HG03439 (cell line): ENCODE results near the gene ACKR2.

Experiments used
- ATAC-seq: cut with Tn5 transposase; IDR thresholded peaks from one replicate; pipeline ENCODE4 v1.9.1; 2021; ENCODE audit warnings: mild to moderate bottlenecking, moderate library complexity; ENCODE audit not compliant: unreplicated experiment

Gene ACKR2

DNA sequence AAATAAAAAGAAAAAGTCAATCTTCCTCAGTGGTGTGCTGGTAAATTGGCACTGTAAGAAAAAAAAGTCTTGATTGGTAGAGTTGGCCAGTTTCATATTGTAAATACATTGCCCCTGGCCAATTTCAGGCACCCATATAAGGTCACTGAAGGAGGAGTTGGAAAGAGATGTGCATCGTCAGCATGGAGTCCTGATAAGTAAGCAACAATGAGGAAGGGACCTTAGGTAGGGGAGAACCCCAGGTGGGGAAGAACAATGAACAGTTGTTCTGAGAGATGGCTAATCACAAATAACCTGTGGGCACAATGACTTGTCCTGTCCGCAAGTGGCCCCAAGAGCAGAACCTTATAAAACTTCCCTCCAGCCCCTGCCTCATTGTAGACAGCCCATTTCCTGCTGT lies 75.1 kb downstream of the ACKR2 start:
- no peak for ATAC-seq

GRCh38 chr3:42886294-42886822 lies 77.1 kb downstream of the ACKR2 start:
- no peak for ATAC-seq

GRCh38 chr3:42887084-42887483 lies 77.8 kb downstream of the ACKR2 start:
- ATAC-seq: no peak

GRCh38 chr3:42891042-42891441 lies 81.8 kb downstream of the ACKR2 start:
- ATAC-seq: no peak

DNA sequence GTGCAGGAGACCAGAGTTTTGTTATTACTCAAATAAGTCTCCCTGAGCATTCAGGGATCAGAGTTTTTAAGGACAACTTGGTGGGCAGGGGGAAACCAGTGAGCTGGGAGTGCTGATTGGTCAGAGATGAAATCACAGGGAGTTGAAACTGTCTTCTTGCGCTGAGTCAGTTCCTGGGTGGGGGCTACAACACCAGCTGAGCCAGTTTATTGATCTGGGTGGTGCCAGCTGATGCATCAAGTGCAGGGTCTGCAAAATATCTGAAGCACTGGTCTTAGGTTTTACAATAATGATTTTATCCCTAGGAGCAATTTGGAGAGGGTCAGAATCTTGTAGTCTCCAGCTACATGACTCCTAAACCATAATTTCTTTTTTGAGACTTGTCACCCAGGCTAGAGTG lies 82.9 kb downstream of the ACKR2 start:
- ATAC-seq: no peak

DNA sequence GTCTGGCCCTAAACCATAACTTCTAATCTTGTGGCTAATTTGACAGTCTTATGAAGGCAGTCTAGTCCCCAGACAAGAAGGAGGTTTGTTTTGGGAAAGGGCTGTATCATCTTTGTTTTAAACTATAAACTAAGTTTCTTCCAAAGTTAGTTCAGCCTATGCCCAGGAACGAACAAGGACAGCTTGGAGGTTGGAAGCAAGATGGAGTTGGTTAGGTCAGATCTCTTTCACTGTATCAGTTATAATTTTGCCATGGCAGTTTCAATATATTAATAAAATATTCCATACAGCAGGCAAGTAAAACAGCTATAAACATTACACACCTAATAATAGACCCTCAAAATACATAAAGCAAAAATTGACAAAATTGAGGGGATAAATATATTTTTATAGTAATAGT lies 83.6 kb downstream of the ACKR2 start:
- ATAC-seq: no peak

DNA sequence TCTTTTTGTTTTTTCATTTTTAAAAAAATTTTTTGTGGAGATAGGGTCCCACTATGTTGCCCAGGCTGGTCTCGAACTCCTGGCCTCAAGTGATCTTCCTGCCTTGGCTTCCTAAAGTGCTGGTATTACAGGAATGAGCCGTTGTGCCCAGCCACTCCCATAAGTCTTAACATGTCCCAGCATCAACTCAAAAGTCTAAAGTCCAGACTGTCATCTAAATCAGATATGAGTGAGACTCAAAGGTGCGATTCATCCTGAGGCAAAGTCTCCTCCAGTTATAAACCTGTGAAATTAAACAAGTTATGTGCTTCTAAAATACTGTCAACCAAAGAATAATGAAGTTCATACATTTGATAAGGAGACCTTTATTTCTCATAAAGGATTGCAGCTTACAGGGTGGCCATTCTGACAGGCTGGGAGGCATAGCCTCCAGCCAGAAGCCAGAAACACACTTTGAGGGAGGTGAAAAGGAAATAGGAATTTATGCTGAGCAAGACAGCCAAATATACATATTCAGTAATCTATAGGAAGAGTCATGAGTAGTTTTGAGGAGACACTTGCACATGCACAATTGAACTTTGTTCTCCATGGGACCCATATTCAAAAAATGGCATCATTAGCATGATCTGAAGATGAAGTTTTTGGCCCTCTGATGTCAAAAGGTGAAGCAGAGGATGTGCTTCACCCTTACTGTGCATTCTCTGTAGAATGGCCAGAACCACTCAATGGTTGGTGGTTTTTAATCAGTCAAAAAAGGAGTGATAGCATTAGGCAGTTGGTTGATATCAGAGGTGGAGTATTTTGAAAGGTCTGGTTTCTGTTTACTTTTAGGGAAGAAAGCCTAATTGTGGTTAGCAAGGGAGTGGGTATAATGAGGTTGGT lies 85.7 kb downstream of the ACKR2 start:
- no peak for ATAC-seq

DNA sequence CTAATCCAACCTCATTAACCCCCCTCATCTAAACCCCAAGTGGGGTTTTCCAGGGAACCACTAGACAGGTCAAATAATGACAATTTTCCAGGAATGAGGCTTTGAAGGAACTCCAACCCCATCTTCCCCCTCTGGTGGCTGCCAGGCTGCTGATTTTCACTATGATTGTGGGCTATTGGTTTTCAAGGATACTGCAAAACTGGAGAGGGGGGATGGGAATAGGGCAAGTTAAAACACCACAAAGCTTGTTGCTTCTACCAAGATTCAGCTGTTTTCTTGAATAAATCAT lies 86.3 kb downstream of the ACKR2 start:
- no peak for ATAC-seq

DNA sequence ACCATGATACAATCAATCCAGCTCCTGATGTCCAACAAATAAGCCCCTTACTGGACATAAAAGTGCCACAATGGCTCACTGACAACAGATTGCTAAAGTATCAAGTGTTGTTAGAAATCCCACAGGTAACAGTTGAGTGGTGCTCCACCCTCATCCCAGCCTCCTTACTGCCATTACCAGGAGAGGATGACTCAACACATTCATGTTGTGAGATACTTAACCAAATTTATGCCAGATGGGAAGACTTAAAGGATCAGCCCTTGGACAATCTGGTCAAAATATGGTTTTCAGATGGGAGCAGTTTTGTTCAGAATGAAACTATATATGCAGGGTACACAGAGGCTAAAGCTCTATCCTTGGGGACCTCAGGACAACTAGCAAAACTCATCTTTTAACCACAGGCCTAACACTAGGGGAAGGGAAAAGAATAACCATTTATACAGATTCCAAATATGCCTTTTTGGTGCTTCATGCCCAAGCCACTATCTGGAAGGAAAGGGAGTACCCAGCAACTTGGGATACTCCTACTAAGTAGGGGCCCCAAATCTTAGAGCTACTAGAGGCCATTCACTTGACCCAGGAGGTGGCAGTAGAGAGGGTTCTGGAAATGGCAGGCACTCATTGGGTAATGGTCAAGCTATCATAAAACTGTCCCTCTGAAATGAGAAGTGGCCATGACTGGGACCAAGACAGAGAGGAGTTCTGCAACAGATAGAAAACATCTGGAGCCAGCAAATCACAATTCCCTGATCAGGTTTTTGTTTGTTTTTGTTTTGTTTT lies 89.8 kb downstream of the ACKR2 start:
- no peak for ATAC-seq

DNA sequence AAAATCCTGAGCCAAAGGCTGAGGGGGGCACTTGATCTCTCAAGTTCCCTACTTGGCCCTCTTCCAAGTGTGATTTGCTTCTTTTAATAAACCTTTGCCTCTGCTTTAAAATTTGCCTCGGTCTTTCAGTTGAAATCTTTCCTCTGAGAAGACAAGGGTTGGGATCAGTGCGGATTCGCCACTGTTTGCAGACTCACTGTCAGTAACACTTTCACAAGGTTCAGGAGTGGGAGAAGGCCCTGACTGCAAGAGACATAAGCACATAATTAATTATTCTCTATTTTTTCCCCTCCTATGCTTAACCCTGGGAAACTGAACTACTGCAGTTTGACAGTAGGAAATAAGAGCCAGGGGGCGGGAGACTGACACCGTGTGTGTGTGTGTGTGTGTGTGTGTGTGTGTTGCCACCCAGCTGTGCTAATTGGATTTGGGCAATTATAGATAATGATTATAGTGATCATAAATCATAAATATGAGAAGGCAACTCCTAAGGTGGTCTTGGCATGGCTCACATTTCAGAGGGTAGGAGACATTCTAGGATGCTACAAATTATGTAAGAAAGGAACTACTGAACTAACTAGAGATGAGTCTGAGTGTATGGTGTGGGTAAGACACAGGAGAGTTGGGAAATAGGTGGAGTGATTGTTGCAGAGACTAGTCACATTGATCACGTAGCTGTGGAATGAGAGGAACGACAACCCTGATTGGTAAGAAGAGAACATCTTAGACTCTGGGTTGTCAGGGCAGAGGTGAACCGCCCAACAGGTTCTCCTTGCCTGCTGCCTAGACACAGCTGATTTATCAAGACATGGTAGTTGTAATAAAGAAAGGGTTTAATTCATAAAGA lies 91.2 kb downstream of the ACKR2 start:
- no peak for ATAC-seq

- no peak for ATAC-seq
Observed at GRCh38 chr3:42901073-42901415, 91.8 kb downstream of the ACKR2 start.

DNA sequence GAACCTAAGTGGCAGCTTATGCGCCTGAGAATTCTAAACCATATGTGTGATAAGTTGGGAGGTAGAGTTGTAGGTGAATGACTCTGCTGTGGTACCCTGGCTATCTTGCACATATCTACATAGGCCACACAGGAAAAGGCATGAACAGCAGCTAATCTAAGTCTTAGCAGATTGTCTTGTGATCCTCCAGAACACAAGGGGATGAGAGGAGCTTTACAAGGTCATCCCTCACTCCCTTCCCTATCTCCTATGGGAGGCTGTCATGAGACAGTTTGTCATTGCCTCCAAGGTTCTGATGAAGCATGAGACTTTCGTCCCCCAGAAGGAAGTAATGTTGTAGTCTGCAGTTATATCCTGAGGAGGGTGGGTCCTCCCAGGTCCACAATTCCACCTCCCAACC lies 93.0 kb downstream of the ACKR2 start:
- ATAC-seq: no peak

DNA sequence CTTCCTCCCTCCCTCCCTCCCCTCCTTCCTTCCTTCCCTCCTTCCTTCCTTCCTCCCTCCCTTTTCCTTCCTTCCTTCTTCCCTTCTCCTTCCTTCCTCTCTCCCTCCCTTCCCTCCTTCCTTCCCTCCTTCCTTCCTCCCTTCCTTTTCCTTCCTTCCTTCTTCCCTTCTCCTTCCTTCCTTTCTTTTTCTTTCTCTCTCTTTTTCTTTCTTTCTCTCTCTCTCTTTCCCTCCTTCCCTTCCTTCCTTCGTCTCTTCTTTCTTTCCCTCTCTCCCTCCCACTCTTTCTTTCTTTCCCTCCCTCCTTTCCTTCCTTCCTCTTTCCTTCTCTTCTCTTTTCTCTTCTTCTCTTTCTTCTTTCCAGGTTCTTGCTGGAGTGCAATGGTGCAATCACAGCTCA lies 94.8 kb downstream of the ACKR2 start:
- no peak for ATAC-seq

DNA sequence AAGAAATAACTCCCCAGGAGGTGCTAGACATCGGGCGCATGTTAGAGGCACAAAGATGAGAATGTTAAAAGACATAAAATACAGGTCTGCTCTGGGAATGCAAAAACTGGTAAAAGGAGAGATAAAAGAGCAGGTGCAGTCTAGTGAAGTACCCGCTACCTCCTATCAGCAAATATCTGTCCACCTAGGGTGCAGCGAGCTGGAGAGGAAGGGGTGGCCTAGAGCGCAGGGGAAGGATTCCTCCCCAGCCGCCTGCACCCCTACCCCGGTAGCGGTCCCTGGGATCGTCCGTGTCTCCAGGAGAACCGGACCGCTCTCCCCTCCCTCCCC lies 96.5 kb downstream of the ACKR2 start:
- ATAC-seq: no peak

DNA sequence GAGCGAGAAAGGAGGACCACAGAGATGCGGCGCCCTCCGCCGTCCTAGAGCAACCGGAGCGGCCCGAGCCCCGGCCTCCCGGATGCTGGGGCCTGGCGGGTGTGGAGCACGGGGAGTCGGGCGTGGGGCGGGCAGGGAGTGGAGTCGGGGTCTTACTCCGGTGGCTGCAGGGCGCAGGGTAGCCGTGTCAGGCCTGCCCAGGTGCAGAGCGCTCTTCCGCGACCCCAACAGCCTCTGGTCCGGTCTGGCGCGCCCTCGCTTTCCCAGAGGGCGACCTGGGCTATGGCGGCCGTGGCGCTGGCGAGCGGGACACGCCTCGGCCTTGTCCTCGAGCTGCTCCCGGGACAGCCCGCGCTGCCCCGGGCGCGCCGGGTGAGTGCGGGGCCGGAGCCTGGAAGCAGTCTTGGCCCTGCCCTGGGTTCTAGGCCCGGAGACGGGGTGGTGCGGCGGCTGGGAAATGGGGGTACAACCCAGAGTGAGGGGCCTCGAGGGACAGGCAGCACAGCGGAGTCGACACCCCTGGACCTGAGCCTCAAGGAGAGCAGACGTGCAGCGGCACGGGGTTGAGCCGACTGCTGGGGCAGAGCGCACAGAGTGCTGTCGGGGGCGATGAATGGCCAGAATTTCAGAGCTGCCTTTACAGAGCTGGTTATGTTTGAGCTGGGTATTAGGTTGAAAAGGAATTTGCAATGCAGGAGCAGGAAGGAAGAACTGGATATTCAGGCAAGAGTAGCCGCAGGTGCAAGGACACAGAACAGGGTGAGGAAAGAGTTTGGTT lies 97.0 kb downstream of the ACKR2 start, which contains the start of gene ZNF662:
Gene ZNF662, plus strand, starts transcription at position 73 of the 778 bp plus-strand sequence. CDS start 1,973 bp downstream, outside the sequence.
- no peak for ATAC-seq

GRCh38 chr3:42906848-42907183 lies 97.6 kb downstream of the ACKR2 start:
- ATAC-seq: no peak

GRCh38 chr3:42908675-42909074 lies 99.4 kb downstream of the ACKR2 start:
- ATAC-seq: no peak

DNA sequence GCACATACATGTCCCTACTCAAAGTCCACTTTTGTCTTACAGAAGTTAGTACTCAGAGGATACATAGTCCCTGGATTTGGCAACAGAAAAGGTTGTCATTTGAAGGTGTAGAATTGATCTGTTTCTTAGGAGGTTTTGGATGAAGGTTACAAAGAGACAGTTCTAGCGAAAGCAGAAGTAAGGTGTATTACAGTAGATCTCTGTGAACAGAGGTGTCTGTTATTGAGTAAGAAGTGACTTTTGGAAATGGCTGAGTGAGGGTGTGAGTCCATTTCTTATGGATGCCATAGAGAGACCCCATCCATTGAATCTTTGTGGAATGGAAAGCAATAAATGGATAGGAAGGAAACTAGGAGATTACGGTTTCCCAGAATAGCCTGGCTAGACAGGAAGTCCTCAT lies 102.3 kb downstream of the ACKR2 start:
- no peak for ATAC-seq

DNA sequence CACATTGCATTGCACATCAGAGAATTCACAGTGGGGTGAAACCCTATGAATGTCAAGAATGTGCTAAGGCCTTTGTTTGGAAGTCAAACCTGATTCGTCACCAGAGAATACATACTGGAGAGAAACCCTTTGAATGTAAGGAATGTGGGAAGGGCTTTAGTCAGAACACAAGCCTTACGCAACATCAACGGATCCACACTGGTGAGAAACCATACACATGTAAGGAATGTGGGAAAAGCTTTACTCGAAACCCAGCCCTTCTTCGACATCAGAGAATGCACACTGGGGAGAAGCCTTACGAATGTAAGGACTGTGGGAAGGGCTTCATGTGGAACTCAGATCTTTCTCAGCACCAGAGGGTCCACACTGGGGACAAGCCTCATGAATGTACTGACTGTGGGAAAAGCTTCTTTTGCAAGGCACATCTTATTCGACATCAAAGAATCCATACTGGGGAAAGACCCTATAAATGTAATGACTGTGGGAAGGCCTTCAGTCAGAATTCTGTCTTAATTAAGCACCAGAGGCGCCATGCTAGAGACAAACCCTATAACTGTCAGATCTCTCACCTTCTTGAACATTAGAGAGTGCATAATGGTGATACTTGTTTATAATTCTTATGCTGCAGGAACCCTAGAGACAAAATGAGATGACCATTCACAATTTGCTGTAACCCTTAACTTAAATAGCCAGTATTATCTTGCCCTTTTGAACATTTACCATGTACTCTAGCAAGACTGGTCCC lies 105.7 kb downstream of the ACKR2 start:
- no peak for ATAC-seq
